Prostate gland (tissue), 2 donors: ENCODE measurements around the gene IPO5.

ENCODE experiments used
- POLR2A ChIP-seq: fragments of 450-650 bp; IDR thresholded peaks from one replicate; pipeline ENCODE4 v1.6.1; 2016; ENCODE audit warnings: antibody characterized with exemption, mild to moderate bottlenecking
- POLR2AphosphoS5 ChIP-seq: sonication (generic); formaldehyde crosslinking; IDR thresholded peaks from one replicate; pipeline ENCODE4 v1.6.1; 2017; ENCODE audit warnings: antibody characterized with exemption
- TF ChIP-seq, protein P1 (sequence below), 4 experiments: fragments of 200-600 bp in 2 of 4; fragments of 450-650 bp in 2 of 4; sonication (generic) in 2 of 4; IDR thresholded peaks; 1 replicate in 3 of 4; 2 replicates in 1 of 4; pipeline ENCODE4 v1.5.1; 2016 to 2019; ENCODE audit warnings: antibody characterized with exemption in 4 of 4, mild to moderate bottlenecking in 2 of 4, moderate library complexity in 2 of 4

- TF ChIP-seq POLR2AphosphoS5 (no peak), POLR2A (no peak)
- TF ChIP-seq, protein P1, sequence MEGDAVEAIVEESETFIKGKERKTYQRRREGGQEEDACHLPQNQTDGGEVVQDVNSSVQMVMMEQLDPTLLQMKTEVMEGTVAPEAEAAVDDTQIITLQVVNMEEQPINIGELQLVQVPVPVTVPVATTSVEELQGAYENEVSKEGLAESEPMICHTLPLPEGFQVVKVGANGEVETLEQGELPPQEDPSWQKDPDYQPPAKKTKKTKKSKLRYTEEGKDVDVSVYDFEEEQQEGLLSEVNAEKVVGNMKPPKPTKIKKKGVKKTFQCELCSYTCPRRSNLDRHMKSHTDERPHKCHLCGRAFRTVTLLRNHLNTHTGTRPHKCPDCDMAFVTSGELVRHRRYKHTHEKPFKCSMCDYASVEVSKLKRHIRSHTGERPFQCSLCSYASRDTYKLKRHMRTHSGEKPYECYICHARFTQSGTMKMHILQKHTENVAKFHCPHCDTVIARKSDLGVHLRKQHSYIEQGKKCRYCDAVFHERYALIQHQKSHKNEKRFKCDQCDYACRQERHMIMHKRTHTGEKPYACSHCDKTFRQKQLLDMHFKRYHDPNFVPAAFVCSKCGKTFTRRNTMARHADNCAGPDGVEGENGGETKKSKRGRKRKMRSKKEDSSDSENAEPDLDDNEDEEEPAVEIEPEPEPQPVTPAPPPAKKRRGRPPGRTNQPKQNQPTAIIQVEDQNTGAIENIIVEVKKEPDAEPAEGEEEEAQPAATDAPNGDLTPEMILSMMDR (IDR thresholded peaks at IDR 0.05) = no peak
These were observed 106.8 kb downstream of the IPO5 start for GRCh38 chr13:98060282-98060681.
